NCI-H2196 (cell line): ENCODE measurements around the gene RALBP1.
"Not testable (repeated sequence)": the region's sequence is repeated elsewhere in the genome, so short reads cannot be mapped to it uniquely, and the experiment has no call there.

Experiments
- DNase-seq: peaks from one replicate; lab custom pipeline; 2025; ENCODE audit not compliant: unreplicated experiment; lab: John Stamatoyannopoulos, UW

Gene RALBP1

DNA sequence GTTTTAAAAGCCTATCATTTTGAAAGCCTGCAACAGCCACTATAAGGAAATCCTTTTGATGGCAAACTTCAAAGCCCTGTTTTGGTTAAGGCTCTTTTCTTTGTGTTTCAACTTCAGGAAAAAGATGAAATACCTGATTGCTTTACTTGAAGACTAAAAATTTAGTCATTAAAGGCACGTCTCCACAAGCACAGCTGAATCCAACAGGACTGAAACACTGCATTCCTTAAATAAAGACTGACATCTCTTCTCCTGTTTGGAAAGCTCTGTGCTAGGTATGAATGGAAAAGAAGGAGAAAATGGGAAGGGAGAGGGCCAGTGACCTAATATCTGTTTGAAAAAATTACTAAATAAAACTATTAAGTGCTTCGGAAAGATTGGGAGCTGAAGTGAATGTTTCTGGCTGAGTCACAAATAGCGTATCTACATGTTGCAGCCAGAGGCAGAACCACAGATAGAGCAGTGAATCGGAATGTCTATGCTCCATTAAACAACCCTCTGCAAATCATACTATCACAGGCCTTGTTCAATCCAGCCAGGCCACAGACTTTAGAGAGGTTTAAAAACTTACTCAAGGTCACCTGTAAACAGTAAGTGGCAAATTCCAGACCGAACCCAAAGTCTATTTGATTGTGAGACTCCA lies 21.1 kb upstream of the RALBP1 start:
- DNase-seq, result no peak

DNA sequence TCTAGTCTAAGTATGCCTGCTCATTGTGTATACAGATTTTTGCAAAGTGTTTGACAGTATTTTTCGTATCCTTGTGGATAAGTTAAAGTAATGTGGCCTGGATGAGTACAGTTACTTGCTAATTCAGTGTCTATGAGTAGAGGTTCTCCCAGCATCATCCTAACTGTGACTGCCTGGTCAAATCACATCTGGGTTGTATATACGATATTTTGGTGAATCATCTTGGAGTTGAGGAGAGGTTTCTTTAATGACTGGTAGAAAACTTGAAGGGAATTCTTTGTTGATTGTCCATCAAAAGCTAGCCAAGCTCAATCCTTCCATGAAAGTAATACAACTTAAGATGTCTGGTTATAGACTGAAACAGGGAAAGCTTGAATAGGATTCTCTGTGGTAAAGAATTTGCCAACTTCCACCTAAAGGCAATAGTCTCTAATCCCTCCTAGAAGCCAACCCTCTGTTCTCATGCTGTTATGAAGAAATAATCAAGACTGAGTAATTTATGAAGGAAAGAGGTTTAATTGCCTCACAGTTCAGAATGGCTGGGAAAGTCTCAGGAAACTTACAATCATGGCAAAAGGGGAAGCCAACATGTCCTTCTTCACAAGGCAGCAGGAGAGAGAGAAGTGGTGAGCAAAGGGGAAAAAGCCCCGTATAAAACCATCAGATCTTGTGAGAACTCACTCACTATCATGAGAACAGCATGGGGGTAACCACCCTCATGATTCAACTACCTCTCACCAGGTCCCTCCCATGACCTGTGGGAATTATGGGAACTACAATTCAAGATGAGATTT lies 19.4 kb upstream of the RALBP1 start:
- DNase-seq, result no peak

GRCh38 chr18:9466127-9466526 lies 9.2 kb upstream of the RALBP1 start:
- no peak for DNase-seq

GRCh38 chr18:9466846-9467245 lies 8.5 kb upstream of the RALBP1 start:
- no peak for DNase-seq

- no peak for DNase-seq
Observed at GRCh38 chr18:9468998-9469397, 6.3 kb upstream of the RALBP1 start.

DNA sequence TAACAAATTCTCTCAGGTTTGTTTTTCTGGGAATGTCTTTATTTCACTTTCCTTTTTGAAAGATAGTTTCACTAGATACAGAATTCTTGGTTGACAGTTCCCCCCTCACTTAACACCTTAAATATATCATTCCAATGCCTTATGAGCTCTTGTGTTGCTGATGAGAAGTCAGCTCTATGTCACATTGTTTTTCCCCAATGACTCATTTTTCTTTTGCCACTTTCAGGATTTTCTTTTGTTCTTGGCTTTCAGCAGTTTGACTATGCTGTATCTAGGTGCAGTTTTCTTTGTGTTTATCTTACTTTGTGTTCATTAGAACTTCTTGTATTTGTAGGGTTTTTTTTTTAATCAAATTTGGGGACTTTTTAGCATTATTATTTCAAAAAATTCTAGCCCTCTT lies 5.6 kb upstream of the RALBP1 start:
- DNase-seq, result no peak

- DNase-seq, result no peak
Observed at GRCh38 chr18:9474108-9474982, 968 bp upstream of the RALBP1 start.

GRCh38 chr18:9475643-9476591 lies 604 bp downstream of the RALBP1 start:
- DNase-seq, result no peak

GRCh38 chr18:9476949-9477348 lies 1.6 kb downstream of the RALBP1 start:
- DNase-seq, result not testable (repeated sequence)

DNA sequence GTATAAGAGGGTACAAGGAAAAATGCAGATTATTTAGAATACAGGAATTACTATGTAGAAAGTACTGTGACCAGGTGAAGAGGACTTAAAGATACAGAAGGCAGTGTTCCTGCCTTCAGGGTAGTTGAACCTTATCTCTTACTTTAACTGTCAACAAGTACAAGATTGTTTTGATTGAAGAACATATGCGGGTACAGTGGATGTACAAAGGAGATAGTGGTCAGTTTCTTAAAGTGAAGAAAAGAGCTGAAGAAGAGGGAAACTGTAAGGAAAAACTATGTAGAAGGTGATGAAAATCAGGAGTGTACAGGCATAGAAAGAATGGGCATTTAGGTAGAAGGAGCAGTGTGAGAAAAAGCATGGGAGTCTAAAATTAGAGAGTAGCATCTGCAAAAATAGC lies 2.2 kb downstream of the RALBP1 start:
- DNase-seq, result no peak

GRCh38 chr18:9478545-9478944 lies 3.2 kb downstream of the RALBP1 start:
- no peak for DNase-seq

DNA sequence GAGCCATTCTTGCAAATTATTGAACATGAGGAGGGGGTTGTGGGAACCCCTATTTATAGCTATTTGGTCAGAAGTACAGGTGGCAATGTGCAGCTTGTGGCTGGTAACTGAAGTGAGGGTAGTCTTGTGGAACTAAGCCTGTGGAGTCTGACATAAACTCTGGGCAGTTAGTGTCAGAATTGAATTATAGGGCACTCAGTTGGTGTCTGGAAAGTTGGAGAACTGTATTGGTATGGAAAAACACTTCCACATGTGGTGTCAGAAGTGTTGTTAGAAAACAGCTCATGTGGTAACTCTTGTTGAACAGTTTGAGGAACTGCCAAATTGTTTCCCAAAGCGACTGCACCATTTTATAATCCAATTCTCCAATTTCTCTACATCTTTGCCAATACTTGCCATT lies 7.5 kb downstream of the RALBP1 start:
- DNase-seq, result no peak

GRCh38 chr18:9483526-9483925 lies 8.2 kb downstream of the RALBP1 start:
- no peak for DNase-seq

DNA sequence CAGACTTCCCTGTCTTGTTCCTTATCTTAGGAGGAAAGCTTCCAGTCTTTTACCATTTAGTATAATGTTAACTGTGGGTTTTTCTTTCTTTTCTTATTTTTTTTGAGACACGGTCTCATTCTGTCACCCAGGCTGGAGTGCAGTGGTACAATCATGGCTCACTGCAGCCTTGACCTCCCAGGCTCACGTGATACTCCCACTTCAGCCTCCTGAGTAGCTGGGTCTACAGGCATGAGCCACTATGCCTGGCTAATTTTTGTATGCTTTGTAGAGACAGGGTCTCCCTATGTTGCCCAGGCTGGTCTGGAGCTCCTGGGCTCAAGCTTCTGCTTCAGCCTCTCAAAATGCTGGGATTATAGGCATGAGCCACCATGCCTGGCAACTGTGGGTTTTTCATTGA lies 9.5 kb downstream of the RALBP1 start:
- DNase-seq, result not testable (repeated sequence)

- DNase-seq, result no peak
Observed at GRCh38 chr18:9488538-9488937, 13.2 kb downstream of the RALBP1 start.

DNA sequence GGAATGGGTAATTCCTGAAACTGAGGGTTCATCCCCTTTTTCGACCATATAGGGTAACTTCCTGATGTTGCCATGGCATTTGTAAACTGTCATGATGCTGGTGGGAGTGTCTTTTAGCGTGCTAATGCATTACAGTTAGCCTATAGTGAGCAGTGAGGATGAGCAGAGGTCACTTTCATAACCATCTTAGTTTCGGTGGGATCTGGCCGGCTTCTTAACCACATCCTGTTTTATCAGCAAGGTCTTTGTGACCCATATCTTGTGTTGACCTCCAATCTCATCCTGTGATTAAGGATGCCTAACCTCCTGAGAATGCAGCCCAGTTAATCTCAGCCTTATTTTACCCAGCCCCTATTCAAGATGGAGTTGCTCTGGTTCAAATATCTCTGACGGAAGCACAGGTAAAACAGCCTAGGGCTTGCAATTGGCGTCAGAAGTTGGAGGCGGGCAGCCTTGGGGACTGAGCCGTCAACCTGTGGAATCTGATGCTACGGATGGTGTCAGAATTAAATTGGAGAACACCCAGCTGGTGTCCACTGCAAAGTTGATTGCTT lies 19.5 kb downstream of the RALBP1 start:
- DNase-seq, result no peak

GRCh38 chr18:9495465-9495864 lies 20.2 kb downstream of the RALBP1 start:
- DNase-seq, result no peak

GRCh38 chr18:9495916-9496705 lies 20.8 kb downstream of the RALBP1 start:
- no peak for DNase-seq

DNA sequence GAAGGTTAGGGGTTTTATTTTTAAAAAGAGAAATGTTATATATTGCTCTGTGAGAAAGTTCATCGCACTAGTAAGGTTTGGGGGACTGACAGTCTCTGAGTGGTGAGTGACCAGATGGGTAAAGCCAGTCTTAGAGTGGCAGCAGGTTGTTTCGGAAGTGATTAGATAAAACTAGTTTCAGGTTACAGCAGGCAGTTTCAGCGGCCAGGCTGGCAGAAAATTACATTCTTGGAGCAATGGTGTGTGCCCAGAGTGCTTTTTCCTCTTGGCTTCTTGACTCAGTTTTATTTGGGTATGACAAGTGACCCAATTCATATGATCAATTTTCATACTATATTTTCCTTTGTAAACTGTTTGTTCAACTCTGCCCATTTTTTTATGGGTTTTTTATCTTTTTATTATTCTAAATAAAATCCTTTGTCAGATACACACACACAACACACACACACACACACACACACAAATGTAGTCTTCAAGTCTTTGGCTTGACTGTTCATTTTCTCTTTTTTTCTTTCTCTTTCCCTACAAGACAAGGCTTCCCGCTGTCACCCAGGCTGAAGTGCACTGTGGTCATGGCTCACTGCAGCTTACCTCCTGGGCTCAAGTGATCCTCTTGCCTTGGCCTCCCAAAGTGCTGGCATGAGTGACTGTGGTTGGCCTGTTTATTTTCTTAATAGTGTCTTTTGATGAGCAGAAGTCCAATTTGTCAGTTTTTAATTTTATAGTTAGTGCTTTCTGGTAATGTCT lies 30.9 kb downstream of the RALBP1 start:
- DNase-seq, result peak; percentile 76
